GM21515 (cell line): ENCODE results near the gene NKD1.
"Not testable (repeated sequence)": the region's sequence is repeated elsewhere in the genome, so short reads cannot be mapped to it uniquely, and the experiment has no call there.

Source experiments
- ATAC-seq: cut with Tn5 transposase; IDR thresholded peaks from one replicate; pipeline ENCODE4 v1.9.1; 2021; ENCODE audit not compliant: unreplicated experiment

NKD1 gene

DNA sequence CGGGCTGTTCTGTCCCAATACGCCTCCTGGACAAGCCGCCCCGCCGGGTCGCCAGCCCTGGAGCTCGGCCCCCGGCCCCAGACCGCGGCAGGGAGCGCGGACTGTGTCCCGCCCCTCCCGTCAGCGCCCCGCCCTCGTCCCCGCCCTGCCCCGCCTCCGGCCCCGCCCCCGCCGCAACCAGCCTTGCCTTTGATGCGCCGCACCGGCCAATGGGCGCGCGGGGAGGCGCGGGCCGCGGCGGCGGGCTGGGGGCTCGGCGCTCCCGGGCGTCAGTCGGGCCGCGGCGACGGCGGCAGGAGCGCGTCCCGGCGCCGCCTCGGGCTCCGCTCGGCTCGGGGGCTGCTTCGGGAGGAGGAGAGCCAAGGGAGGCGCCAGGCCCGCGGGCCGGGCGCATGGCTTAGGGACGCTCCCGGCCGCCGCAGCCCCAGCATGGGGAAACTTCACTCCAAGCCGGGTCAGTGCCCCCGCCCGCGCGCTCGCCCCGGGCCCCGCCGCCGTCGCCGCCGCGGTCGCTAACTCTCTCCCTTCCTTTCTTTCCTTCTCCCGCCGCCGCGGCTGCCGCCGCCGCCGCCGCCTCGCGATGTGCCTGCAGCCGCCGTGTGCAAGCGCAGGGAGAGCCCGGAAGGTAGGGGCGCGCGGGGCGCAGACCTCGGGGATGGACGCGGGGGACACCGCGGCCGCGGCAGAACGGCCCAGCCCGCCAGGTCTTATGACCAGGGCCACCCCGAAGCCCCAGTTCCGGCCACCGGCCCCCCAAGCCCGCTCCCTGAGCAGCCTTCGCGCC lies at the start of gene NKD1:
Gene NKD1 (plus strand): TSS at position 272 of the 784 bp plus-strand sequence. CDS start 158 bp downstream, at position 430.
- peak; percentile 79 for ATAC-seq

- no peak for ATAC-seq
Measured at GRCh38 chr16:50498431-50499155, 49.6 kb upstream of the NKD1 start.

DNA sequence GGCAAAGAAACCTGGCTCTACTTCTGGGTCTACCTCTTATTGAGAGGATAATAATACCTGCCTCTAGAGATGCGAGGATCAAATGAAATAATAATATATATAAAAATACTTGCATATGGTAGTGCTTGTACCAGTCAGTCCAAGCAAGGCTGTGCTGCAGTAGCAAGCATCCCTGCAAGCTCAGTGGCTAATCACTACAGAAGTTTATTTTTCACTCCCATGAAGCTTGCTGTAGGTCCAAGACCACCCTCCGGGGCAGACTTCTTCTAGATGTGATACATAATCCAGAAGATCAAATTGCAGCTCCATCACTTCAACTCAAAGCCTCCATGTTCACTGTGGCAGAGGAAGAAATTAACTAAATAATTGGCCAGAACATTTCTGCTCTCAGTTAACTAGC lies 48.9 kb upstream of the NKD1 start:
- ATAC-seq = no peak

GRCh38 chr16:50500171-50500874 lies 47.9 kb upstream of the NKD1 start:
- ATAC-seq = no peak

GRCh38 chr16:50501251-50501650 lies 46.9 kb upstream of the NKD1 start:
- ATAC-seq = no peak

- ATAC-seq = no peak
Measured at GRCh38 chr16:50501986-50502615, 46.1 kb upstream of the NKD1 start.

GRCh38 chr16:50502616-50503011 lies 45.6 kb upstream of the NKD1 start:
- ATAC-seq = no peak

DNA sequence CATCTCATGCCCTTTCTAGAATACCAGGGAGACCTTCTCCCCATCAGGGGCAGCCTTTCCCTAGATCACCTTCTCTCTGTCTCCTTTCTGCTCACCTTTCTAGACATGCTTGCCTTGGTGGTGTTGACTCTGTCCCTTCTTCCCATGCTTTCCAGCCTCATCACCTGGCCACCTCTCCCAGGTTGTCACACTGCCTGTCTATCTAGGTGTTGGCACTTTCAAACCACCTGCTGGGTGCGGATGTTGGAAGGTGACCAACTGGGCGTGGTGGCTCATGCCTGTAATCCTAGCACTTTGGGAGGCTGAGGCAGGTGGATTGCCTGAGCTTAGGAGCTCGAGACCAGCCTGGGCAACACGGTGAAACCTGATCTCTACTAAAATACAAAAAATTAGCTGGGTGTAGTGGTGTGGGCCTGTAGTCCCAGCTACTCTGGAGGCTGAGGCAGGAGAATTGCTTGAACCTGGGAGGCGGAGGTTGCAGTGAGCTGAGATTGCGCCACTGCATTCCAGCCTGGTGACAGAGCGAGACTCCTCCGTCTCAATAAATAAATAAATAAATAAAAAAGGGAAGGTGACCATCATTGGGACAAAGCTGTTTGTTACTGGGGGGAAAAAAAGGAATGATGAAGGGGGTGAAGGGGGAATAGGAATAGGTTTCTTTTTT lies 44.2 kb upstream of the NKD1 start:
- ATAC-seq = not testable (repeated sequence)

GRCh38 chr16:50505115-50505514 lies 43.1 kb upstream of the NKD1 start:
- no peak for ATAC-seq

- ATAC-seq = no peak
Measured at GRCh38 chr16:50505714-50506542, 42.3 kb upstream of the NKD1 start.

- ATAC-seq = no peak
Measured at GRCh38 chr16:50506543-50506937, 41.7 kb upstream of the NKD1 start.

GRCh38 chr16:50507397-50507796 lies 40.8 kb upstream of the NKD1 start:
- no peak for ATAC-seq

DNA sequence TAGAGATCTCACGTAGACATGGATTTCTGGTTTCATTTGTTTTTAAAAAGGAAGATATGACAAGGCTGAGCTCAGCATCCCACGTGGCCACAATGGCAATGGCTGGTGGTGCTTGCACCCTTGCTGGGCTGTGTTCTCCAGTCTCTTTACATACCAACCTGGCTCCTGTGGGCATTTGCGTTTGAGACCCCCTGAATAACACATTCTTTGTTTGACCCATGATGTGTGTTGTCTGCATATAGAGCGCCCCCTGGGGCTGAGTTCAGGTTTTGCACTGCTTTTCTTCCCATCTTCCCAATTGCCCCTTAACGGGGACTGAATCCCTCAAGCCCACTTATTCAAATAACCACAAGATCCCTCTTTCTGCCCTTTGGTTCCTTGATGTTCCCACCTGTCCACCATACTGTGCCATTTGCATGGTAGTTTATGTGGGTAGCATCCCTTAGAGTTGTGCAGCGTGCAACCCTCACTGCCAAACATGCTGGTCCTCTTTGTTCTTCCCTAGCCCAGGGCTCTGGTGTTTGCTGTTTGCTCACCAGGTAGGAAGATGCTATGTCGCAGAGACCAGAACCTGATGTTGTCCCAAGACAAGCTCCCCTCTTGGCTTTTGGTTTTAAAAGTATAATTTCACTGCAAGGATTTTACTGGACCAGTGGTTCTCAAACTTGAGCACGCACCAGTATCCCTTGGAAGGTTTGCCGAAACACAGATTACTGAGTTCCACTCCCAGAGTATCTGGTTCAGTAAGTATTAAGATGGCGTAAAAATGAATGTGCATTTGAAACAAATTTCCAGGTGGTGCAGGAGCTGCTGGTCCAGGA lies 38.5 kb upstream of the NKD1 start:
- ATAC-seq = no peak

- ATAC-seq = no peak
Measured at GRCh38 chr16:50515218-50515617, 33.0 kb upstream of the NKD1 start.

DNA sequence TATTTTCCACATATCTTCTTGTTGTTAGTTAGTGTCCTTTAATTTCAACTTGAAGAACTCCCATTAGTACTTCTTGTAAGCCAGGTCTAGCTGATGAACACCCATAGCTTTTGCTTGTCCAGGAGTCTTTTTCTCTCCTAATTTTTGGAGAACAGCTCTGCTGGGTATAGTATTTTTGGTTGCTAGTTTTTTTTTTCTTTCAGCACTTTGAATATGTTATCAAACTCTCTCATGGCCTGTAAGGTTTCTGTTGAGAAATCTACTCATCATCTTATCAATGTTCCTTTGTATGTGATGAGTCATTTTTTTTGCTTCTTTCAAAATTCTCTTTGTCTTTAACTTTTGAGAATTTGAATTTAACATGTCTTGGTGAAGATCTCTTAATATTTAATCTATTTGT lies 31.8 kb upstream of the NKD1 start:
- no peak for ATAC-seq

DNA sequence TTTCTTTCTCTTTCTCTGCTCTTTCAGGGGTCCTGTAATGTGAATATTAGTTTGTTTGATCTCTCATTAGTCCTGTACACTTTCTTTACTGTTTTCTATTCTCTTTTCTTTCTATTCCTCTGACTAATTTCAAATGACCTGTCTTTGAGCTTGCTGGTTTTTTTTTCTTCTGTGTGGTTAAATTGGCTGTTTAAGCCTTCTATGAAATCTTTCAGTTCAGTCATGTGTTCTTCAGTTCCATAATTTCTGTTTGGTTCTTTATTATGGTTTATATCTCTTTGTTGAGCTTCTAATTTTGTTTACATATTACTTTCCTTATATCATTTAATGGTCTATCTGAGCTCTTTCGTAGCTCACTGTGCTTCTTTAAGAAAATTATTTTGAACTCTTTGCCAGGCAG lies 31.3 kb upstream of the NKD1 start:
- no peak for ATAC-seq

DNA sequence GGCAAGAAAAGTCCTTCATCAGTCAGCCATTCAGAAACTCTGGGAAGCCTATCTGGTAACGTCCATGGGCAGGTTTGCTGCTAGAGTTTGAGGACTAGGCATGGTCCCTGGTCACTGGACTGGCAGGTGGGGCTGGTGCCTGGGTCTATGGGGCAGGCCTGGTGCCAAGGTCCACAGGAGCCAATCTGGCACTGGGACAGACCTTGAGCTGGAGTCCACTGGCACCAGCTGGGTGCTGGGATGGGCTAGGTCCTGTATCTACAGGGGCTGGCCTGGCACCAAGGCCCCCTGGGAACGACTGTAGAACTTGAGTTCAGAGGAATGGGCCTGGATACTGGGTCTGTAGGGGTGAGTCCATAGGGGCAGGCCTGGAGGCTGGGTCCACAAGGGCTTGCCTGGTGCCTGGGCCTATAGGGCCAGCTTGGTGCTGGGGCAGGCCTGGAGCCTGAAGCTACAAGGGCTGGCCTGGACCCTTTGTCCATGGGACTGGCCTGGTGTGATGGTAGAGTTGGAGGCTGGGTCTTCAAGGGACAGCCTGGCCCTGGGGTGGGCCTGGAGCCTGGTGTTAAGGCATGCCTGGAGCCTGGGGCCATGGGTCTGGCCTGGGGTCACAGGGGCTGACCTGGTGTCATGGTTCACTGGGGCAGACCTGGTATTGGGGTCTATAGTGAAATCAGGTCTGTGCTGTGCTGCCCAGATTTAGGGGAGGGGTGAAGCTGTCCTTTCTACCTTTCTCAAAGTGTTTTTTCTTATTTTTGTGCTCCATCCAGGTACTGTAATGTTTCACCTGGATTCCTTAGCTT lies 30.5 kb upstream of the NKD1 start:
- ATAC-seq = no peak

- no peak for ATAC-seq
Measured at GRCh38 chr16:50519001-50519400, 29.2 kb upstream of the NKD1 start.
